Type B pancreatic cell (in vitro differentiated cells): ENCODE measurements around the gene TMEM184B. TPM values are rescaled to one million over a fixed set of nuclear protein-coding genes. Genes with fewer than 3 reads are reported as not detected.
A peak's percentile ranks its signal among the peaks of the same experiment; 100 is the strongest.

Source experiments
- DNase-seq: peaks from one replicate; pipeline ENCODE4 v3.0.0; 2021; ENCODE audit warnings: mixed read lengths; ENCODE audit not compliant: unreplicated experiment; ENCODE audit errors: extremely low spot score
- H3K27ac Mint-ChIP-seq: 2 replicates; pipeline ENCODE4 v1.8.0; 2021; ENCODE audit warnings: mild to moderate bottlenecking, mixed read lengths
- H3K27me3 Mint-ChIP-seq: 2 replicates; pipeline ENCODE4 v1.8.0; 2021; ENCODE audit warnings: mixed read lengths
- H3K36me3 Mint-ChIP-seq: 2 replicates; pipeline ENCODE4 v1.8.0; 2021; ENCODE audit warnings: mixed read lengths
- H3K4me1 Mint-ChIP-seq: one replicate; pipeline ENCODE4 v1.8.0; 2021; ENCODE audit warnings: mixed read lengths; ENCODE audit not compliant: unreplicated experiment
- H3K4me3 Mint-ChIP-seq: 2 replicates; pipeline ENCODE4 v1.8.0; 2021; ENCODE audit warnings: mild to moderate bottlenecking, mixed read lengths
- H3K9me3 Mint-ChIP-seq: 2 replicates; pipeline ENCODE4 v1.8.0; 2021; ENCODE audit warnings: mixed read lengths
- total RNA-seq: library from RNA; stranded (reverse); gene quantifications from 2 replicates; pipeline ENCODE4 v1.2.1, GENCODE V29; 2021; ENCODE audit warnings: low replicate concordance
- TF ChIP-seq, protein P1 (sequence below): fragments of 200-600 bp; sonication (generic); conservative IDR thresholded peaks from 2 replicates; pipeline ENCODE4 v1.5.0; 2021; ENCODE audit warnings: antibody characterized with exemption, mild to moderate bottlenecking

The TMEM184B gene
- total RNA-seq, 1 donor from 2014 or later: 66.7 TPM

- Mint-ChIP-seq H3K36me3 (no peaks in the 10 kb centered on the region), H3K9me3 (no peaks in the 10 kb centered on the region), H3K27me3 (no peaks in the 10 kb centered on the region), H3K4me1 (peaks cover 7% of the 10 kb centered on the region), H3K4me3 (no peak overlapping the region), H3K27ac (no peak overlapping the region)
- DNase-seq: no peak
- TF ChIP-seq, protein P1, sequence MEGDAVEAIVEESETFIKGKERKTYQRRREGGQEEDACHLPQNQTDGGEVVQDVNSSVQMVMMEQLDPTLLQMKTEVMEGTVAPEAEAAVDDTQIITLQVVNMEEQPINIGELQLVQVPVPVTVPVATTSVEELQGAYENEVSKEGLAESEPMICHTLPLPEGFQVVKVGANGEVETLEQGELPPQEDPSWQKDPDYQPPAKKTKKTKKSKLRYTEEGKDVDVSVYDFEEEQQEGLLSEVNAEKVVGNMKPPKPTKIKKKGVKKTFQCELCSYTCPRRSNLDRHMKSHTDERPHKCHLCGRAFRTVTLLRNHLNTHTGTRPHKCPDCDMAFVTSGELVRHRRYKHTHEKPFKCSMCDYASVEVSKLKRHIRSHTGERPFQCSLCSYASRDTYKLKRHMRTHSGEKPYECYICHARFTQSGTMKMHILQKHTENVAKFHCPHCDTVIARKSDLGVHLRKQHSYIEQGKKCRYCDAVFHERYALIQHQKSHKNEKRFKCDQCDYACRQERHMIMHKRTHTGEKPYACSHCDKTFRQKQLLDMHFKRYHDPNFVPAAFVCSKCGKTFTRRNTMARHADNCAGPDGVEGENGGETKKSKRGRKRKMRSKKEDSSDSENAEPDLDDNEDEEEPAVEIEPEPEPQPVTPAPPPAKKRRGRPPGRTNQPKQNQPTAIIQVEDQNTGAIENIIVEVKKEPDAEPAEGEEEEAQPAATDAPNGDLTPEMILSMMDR: no peak
Measured at GRCh38 chr22:38193580-38193979, 79.2 kb downstream of the TMEM184B start.

GRCh38 chr22:38192475-38192863, 80.3 kb downstream of the TMEM184B start:
- DNase-seq: no peak
- H3K36me3 Mint-ChIP-seq: no peaks in the 10 kb centered on the region
- peaks cover 9% of the 10 kb centered on the region for H3K4me1 Mint-ChIP-seq
- no peaks in the 10 kb centered on the region for H3K9me3 Mint-ChIP-seq
- peak overlapping the region; percentile 12 for H3K27ac Mint-ChIP-seq
- H3K4me3 Mint-ChIP-seq: no peak overlapping the region
- no peaks in the 10 kb centered on the region for H3K27me3 Mint-ChIP-seq
- TF ChIP-seq, protein P1: no peak

DNA sequence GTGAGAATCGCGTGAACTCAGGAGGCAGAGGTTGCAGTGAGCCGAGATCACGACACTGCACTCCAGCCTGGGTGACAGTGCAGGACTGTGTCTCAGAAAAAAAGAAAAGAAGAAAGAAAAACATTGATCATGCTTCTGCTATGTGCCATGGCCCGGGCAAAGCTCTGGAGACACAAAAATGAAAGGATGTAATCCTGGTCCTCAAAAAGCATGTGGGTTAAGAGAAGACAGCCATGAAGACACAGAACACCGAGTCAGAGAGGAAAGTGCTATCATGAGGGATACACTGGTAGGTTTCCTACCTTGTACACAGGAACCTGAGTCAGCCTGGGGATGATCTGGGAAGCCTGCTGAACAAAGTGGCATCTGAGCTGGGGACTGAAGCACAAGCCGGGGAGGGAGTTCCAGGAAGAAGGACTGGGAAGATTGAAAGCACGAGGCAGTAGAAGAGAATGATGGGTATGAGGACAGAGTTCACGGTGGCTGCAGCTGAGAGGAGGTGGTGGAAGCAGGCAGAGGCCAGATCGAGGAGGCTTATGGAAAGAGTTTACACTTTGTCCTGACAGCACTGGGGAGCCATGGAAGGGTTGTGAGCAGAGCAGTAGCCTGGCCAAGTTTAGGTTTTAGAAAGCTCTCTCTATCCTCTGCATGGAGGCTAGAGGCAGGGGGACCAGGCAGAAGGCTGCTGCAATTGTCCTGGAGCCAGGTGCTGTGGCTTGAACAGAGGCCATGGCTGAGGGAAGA, 80.9 kb downstream of the TMEM184B start:
- no peaks in the 10 kb centered on the region for H3K27me3 Mint-ChIP-seq
- TF ChIP-seq, protein P1: no peak
- H3K27ac Mint-ChIP-seq: peak overlapping the region; percentile 10
- no peaks in the 10 kb centered on the region for H3K36me3 Mint-ChIP-seq
- no peaks in the 10 kb centered on the region for H3K9me3 Mint-ChIP-seq
- no peak for DNase-seq
- peaks cover 11% of the 10 kb centered on the region for H3K4me1 Mint-ChIP-seq
- no peak overlapping the region for H3K4me3 Mint-ChIP-seq

- no peak for DNase-seq
- Mint-ChIP-seq H3K27ac (no peak overlapping the region), H3K36me3 (no peaks in the 10 kb centered on the region), H3K4me1 (peaks cover 15% of the 10 kb centered on the region), H3K9me3 (no peaks in the 10 kb centered on the region), H3K4me3 (no peak overlapping the region), H3K27me3 (no peaks in the 10 kb centered on the region)
- TF ChIP-seq, protein P1: no peak
Measured at GRCh38 chr22:38191055-38191454, 81.8 kb downstream of the TMEM184B start.

DNA sequence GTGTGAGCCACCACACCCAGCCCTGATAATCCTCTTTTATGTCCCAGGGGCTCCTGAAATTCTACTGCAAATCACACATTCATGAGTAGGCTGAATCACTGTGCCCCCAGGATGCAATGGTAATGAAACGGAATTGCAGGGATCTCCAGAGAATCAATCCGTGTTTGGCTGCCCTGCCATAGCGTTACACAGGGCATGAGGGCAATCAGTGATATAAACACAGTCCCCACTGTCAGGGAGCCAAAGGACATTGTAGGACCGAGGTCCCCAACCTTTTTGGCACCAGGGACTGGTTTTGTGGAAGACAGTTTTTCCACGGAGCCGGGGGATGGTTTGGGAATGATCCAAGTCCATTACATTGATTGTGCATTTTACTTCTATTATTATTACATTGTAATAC, 82.2 kb downstream of the TMEM184B start:
- TF ChIP-seq, protein P1: no peak
- no peak for DNase-seq
- H3K4me1 Mint-ChIP-seq: peaks cover 15% of the 10 kb centered on the region
- no peaks in the 10 kb centered on the region for H3K36me3 Mint-ChIP-seq
- H3K27ac Mint-ChIP-seq: no peak overlapping the region
- H3K9me3 Mint-ChIP-seq: no peaks in the 10 kb centered on the region
- H3K4me3 Mint-ChIP-seq: no peak overlapping the region
- H3K27me3 Mint-ChIP-seq: no peaks in the 10 kb centered on the region
